ENCODE measurements around the gene CHSY1.

The CHSY1 gene

DNA sequence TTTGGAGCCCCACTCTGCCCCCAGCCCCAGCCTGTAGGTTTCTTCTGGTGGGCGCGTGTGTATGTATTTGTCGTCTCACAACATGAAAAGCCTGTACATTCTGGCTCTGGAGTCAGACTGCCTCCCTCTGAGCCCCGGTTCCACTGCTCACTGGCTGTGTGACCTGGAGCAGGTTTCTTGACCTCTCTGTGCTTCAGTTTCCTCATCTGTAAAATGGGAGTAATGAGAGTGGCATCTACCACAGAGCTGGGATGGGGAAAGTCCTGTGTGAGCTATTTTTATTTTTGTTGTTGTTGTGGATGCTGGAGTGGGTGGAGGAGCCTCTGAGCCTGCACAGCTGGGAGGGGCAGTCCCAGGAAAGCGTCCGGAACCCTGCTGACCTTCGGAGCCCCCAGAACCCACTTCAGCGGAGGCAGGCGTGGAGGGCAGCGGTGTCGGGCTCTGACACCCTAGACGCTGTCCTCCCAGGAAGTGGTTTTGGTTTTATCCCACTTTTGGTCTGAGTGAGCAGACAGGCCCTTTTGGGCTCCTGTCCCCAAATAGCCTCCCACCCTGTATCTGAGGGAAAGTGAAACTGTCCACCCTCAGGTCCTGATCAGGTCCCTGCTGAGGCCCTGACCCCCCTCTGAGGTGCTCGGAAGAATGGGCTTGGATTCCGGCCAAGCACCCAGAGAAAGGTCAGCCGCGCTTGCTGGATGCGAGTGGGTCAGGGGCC, 103.5 kb downstream of the CHSY1 start:
- no peak overlapping the region for H3K27ac Mint-ChIP-seq
- no peaks in the 10 kb centered on the region for H3K9me3 Mint-ChIP-seq

DNA sequence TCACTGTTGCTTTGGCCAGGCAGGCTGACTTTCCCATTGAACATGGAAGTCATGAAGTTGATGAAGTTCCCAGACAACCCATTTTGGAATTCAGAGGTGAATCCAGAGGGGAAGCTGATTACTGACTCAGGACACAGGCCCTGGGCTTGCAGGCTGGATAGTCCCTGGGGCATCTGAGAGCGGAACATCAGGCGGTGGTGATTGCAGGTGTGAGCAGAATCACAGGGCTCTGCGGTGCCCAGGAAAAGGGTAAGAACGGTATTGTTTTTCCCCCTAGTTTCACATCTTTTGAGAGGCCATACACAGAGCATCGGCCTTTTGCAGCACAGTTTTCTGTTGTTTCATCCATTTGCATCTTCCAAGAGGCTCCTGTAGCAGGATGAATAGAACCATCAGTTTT, 104.7 kb downstream of the CHSY1 start:
- DNase-seq = no peak
- H3K9me3 Mint-ChIP-seq = no peaks in the 10 kb centered on the region
- no peaks in the 10 kb centered on the region for H3K36me3 Mint-ChIP-seq (ENCODE audit: low read depth)
- H3K4me1 Mint-ChIP-seq (ENCODE audit: low read depth) = peaks cover 9% of the 10 kb centered on the region
- H3K27ac Mint-ChIP-seq = no peak overlapping the region
- no peaks in the 10 kb centered on the region for H3K27me3 Mint-ChIP-seq
- no peak overlapping the region for H3K4me3 Mint-ChIP-seq

More for the DNA sequence above, 103.5 kb downstream of the CHSY1 start:
- H3K4me1 Mint-ChIP-seq (ENCODE audit: low read depth) = peaks cover 9% of the 10 kb centered on the region
- H3K36me3 Mint-ChIP-seq (ENCODE audit: low read depth) = no peaks in the 10 kb centered on the region
- no peaks in the 10 kb centered on the region for H3K27me3 Mint-ChIP-seq
- DNase-seq = no peak
- no peak overlapping the region for H3K4me3 Mint-ChIP-seq

DNA sequence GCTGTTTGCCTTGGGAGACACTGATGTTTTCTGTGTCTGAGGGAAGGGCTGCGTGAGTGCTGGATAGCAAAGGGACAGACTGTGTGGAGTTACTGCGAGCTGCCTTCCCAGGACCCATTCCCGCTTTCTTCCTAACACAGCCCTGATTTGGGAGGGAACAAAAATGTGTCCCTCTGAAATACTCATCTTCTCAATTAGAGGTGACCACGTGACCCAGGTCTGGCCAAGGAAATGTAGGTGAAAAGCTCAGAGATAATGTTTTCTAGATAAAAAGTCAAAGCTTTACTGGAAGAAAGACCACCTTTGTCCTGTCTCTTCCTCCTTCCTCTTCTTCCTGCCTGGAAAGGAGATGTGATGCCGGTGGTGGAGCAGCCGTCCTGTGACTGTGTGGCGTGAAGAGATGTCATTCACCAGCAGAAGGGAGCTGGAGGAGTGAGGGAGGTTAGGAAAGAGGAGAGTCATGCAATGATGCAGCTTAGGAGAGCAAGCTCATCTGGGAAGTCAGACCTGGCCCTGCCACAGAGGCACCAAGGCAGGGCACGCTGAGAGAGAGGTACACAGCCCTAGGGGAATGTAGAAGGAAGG, 105.6 kb downstream of the CHSY1 start:
- H3K4me3 Mint-ChIP-seq = no peak overlapping the region
- H3K27ac Mint-ChIP-seq = no peak overlapping the region
- H3K36me3 Mint-ChIP-seq (ENCODE audit: low read depth) = no peaks in the 10 kb centered on the region
- DNase-seq = no peak
- H3K27me3 Mint-ChIP-seq = no peaks in the 10 kb centered on the region
- peaks cover 6% of the 10 kb centered on the region for H3K4me1 Mint-ChIP-seq (ENCODE audit: low read depth)
- H3K9me3 Mint-ChIP-seq = no peaks in the 10 kb centered on the region

DNA sequence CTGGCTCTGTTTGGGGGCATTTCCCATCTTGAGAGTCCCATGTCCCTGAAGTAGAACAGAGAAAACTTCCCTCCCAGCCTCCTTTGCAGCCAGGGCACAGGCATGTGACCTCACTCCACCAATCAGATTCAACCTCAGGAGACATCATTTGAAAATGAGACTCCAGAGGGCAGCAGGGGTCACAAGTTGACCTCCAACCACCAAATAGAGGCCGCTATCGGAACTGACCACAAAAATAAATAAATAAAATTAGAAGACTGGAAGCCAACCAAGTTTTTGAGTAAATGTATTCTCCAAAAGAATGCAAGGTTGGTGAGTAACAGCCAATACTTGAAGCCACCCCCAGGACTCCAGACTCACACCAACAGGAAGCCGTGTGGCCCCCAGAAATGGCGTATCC, 106.5 kb downstream of the CHSY1 start:
- H3K4me3 Mint-ChIP-seq = no peak overlapping the region
- no peak for DNase-seq
- no peak overlapping the region for H3K27ac Mint-ChIP-seq
- H3K4me1 Mint-ChIP-seq (ENCODE audit: low read depth) = peaks cover 4% of the 10 kb centered on the region
- no peaks in the 10 kb centered on the region for H3K9me3 Mint-ChIP-seq
- no peaks in the 10 kb centered on the region for H3K27me3 Mint-ChIP-seq
- H3K36me3 Mint-ChIP-seq (ENCODE audit: low read depth) = no peaks in the 10 kb centered on the region

DNA sequence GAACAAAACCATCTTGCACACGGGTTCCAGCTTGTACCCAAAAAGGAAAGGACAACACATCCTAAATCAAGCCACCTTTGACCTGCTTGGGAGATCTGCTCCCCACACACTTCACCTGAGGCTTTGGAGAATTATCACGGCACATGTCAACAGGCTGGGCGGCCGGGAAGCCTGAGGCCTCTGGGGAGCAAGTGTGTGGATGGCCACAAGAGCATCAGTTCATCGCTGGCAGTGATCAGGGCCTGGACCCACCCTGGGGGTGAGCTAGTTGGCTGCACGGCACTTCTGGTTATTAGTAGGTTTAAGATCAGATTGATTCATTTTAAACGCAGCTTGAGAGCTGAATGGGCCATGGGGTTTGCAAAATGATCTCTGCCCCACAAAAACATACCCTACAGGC, 108.5 kb downstream of the CHSY1 start:
- Mint-ChIP-seq H3K4me1 (ENCODE audit: low read depth) (peaks cover 2% of the 10 kb centered on the region), H3K27me3 (no peaks in the 10 kb centered on the region), H3K4me3 (no peak overlapping the region), H3K27ac (no peak overlapping the region), H3K36me3 (ENCODE audit: low read depth) (no peaks in the 10 kb centered on the region), H3K9me3 (no peaks in the 10 kb centered on the region)
- DNase-seq = no peak

DNA sequence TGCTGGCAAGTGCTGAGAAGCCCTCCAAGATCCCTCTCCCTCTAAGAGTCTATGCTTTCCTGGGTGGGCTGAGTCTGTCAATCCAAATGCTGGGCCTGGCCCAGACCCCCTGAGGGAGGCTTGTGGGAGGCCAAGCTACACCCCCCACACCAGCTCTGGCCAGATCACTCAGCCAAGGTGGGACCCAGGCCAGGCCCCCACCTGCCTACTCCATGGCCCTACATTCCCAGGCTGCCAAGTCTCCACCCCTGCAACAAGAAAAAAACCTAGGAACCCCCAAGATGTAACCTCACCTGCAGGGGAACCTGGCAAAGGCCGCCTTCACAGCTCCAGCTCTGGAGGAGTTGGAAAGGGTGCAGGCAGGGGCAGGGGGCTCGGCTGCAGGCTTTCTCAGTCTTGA, 109.1 kb downstream of the CHSY1 start:
- Mint-ChIP-seq H3K27me3 (no peaks in the 10 kb centered on the region), H3K4me3 (no peak overlapping the region), H3K9me3 (no peaks in the 10 kb centered on the region), H3K27ac (no peak overlapping the region), H3K36me3 (ENCODE audit: low read depth) (no peaks in the 10 kb centered on the region), H3K4me1 (ENCODE audit: low read depth) (peaks cover 1% of the 10 kb centered on the region)
- no peak for DNase-seq

DNA sequence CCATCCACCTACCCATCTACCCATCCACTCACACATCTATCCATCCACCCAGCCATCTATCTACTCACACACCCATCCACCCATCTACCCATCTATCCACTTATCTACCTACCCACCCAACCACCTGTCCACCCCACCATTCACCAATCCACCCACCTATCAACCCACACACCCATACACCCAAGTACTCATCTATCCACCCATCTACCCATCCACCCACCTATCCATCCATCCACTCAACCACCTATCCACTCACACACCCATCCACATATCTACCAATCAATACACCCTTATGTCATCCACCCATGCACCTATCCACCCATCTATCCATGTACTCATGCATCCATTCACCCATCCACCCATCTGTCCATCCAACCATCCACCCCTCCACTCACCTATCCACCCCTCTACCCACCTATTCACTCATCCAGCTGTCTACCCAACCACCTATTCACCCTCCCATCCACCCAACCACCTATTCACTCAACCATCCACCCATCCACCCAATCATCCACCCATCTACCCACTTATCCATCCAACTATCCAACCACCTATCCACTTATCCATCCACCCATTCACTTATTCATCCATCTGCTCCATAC, 109.8 kb downstream of the CHSY1 start:
- Mint-ChIP-seq H3K36me3 (ENCODE audit: low read depth) (no peaks in the 10 kb centered on the region), H3K4me3 (no peak overlapping the region), H3K27ac (no peak overlapping the region), H3K27me3 (no peaks in the 10 kb centered on the region), H3K4me1 (ENCODE audit: low read depth) (peaks cover 8% of the 10 kb centered on the region), H3K9me3 (no peaks in the 10 kb centered on the region)
- no peak for DNase-seq

DNA sequence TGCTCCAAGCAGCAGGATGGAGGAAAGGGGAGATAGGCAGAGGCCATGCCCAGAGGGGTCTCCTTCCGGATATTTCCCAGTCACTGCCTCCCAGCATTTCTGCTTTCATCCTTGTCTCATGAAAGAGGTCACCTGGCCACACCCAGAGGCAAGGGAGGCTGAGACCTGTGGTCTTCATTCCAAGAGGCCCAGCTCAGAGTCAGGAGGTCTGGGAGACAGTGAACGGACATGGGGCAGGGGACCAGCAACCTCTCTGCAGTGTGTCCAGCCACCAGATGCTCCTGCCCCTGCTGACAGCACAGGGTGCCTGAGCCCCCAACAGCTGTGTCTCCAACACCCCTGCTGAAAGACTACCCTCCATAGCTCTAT, 111.2 kb downstream of the CHSY1 start:
- peaks cover 19% of the 10 kb centered on the region for H3K4me1 Mint-ChIP-seq (ENCODE audit: low read depth)
- H3K4me3 Mint-ChIP-seq = no peak overlapping the region
- H3K36me3 Mint-ChIP-seq (ENCODE audit: low read depth) = no peaks in the 10 kb centered on the region
- H3K27ac Mint-ChIP-seq = no peak overlapping the region
- no peaks in the 10 kb centered on the region for H3K27me3 Mint-ChIP-seq
- H3K9me3 Mint-ChIP-seq = no peaks in the 10 kb centered on the region
- DNase-seq = no peak

DNA sequence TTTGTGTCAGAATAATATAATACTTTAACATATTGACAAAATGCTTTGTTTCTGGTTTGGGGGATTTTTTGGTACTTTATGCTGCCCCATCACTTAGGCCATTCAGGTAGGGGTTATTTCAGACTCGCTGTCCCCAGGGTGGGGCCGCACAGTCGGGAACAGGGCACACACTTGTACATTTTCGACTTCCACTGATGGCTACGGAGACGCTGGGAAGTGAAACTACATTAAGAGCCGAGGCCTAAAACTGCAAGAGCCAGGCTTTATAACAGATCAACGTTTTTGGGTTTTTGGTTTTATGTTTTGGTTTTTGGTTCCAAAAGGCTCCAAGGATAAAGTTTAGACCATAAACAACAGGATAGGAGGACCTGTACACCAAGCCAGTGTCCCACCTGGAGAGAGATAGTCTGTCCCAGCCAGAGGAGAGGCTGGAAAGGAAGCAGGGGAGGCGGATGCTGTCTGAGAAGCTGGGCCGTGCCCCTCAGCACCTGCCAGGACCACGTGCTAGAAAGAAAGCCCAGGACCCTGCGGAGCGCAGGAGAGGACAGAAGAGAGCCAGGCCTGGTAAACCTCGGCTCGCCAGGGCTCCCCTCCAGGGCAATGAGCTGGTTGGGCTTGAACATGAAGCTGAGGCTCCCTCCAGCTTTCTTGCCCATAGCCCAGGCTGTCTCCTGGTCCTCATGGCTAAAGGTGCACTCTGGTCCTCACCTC, 111.7 kb downstream of the CHSY1 start:
- H3K4me3 Mint-ChIP-seq = no peak overlapping the region
- no peaks in the 10 kb centered on the region for H3K36me3 Mint-ChIP-seq (ENCODE audit: low read depth)

DNA sequence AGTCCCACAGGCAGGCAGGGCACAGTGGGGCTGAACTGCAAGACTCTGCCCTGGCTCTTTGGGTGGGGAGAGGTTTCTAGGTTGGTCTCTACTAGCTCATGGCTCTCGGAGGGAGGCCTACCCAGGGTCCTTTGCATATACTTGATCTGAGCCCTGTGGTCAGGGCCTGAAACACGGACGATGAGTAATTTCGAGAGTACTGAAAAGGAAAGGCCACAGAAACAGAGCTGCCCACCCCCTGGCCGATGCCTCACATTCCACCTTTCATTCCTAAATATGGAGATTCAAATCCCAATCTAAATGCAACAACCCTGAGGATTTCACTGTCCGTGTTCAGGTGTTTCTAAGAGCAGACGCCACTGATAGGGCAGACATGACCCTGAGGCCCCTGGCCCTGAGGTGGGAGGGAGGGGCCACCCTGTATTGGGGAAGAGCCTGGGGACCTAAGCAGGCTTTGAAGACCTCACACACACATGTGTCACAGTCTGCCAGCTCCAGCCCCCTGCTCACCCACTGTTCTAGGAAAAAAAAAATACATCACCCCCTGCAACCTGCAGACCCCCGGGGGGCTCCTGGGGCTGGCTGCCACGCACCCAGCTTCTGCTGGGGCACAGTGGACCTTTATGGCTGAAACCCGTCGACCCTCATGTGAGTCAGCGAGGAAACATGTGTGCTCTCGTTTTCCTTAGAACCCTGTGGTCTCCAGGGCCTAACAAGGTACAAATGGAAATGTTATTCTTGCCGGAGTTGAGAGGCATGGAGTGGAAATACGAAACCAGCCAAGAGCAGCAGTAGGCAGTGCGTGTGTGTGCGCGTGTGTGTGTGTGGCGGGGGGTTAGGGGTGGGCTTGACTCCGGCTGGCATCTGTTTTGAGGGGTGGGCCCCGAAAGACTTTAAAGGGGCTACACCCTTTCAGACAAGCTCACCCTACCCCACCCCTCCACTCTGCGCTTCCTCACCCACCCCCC, 112.7 kb downstream of the CHSY1 start:
- no peak for DNase-seq

More for the DNA sequence above, 111.7 kb downstream of the CHSY1 start:
- Mint-ChIP-seq H3K27me3 (no peaks in the 10 kb centered on the region), H3K27ac (no peak overlapping the region), H3K4me1 (ENCODE audit: low read depth) (peaks cover 23% of the 10 kb centered on the region), H3K9me3 (no peaks in the 10 kb centered on the region)
- no peak for DNase-seq

DNA sequence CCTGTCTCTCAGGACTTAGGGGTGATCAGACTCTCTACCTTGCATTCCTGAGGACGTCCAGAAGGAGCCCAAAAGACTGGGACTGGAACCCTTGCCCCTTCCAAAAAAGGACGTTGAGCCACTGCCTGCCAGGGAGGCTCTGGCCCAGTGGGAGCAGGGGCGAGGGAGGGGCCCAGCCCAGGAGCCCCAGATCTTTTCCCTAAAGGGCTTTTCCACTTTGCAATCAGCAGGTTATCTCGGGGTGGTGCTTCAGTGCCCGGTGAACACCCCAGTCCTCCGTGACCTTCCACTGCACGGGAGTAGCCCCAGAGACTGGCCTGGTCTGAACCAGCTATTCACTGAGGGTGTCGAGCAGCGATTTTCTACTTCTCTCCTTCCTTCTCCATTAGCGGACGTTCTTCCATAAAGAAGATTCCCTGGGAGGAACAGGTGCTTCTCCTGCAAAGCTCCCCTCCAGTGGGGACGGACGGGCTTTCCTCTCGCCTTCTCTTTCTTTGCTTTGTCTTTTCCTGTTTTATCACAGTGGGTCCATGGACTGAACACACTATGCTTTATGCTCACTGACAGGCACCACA, 113.7 kb downstream of the CHSY1 start:
- Mint-ChIP-seq H3K27ac (no peak overlapping the region), H3K4me3 (no peak overlapping the region), H3K9me3 (peaks cover 4% of the 10 kb centered on the region)

More for the DNA sequence above, 112.7 kb downstream of the CHSY1 start:
- H3K4me1 Mint-ChIP-seq (ENCODE audit: low read depth) = peaks cover 23% of the 10 kb centered on the region
- peaks cover 4% of the 10 kb centered on the region for H3K9me3 Mint-ChIP-seq
- H3K27me3 Mint-ChIP-seq = no peaks in the 10 kb centered on the region
- no peak overlapping the region for H3K4me3 Mint-ChIP-seq
- no peaks in the 10 kb centered on the region for H3K36me3 Mint-ChIP-seq (ENCODE audit: low read depth)
- H3K27ac Mint-ChIP-seq = no peak overlapping the region

DNA sequence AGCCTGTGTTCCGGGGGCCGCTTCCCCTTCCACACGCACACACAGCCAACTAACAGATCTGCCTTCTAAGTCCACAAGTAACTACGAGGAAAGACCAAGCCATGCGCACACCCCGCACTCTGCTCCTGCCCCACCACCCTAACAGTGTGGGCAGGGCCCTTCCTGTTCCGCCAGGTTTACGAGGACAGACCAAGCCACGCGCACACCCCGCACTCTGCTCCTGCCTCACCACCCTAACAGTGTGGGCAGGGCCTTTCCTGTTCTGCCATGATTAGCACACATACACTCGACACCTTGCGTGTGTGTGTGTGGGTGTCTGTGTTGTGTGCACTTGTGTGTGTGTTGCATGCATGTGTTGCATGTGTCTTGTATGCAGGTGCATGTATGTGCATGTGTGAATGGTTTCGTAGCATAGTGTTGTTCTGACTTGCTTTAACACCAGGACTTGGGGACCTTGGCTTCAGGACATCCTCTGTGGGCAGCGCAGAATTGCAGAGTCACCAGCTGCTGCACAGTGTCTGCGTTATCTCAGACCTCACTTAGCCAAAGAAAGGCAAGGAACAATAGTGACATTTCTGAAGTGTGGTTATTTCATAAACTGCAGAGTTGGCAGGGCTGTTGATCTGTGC, 114.4 kb downstream of the CHSY1 start:
- H3K27ac Mint-ChIP-seq = no peak overlapping the region
- H3K4me1 Mint-ChIP-seq (ENCODE audit: low read depth) = peaks cover 23% of the 10 kb centered on the region
- no peak overlapping the region for H3K4me3 Mint-ChIP-seq
- no peak for DNase-seq
- H3K36me3 Mint-ChIP-seq (ENCODE audit: low read depth) = no peaks in the 10 kb centered on the region
- H3K27me3 Mint-ChIP-seq = no peaks in the 10 kb centered on the region
- peaks cover 4% of the 10 kb centered on the region for H3K9me3 Mint-ChIP-seq

More for the DNA sequence above, 113.7 kb downstream of the CHSY1 start:
- no peaks in the 10 kb centered on the region for H3K27me3 Mint-ChIP-seq
- no peaks in the 10 kb centered on the region for H3K36me3 Mint-ChIP-seq (ENCODE audit: low read depth)
- H3K4me1 Mint-ChIP-seq (ENCODE audit: low read depth) = peaks cover 23% of the 10 kb centered on the region
- no peak for DNase-seq

DNA sequence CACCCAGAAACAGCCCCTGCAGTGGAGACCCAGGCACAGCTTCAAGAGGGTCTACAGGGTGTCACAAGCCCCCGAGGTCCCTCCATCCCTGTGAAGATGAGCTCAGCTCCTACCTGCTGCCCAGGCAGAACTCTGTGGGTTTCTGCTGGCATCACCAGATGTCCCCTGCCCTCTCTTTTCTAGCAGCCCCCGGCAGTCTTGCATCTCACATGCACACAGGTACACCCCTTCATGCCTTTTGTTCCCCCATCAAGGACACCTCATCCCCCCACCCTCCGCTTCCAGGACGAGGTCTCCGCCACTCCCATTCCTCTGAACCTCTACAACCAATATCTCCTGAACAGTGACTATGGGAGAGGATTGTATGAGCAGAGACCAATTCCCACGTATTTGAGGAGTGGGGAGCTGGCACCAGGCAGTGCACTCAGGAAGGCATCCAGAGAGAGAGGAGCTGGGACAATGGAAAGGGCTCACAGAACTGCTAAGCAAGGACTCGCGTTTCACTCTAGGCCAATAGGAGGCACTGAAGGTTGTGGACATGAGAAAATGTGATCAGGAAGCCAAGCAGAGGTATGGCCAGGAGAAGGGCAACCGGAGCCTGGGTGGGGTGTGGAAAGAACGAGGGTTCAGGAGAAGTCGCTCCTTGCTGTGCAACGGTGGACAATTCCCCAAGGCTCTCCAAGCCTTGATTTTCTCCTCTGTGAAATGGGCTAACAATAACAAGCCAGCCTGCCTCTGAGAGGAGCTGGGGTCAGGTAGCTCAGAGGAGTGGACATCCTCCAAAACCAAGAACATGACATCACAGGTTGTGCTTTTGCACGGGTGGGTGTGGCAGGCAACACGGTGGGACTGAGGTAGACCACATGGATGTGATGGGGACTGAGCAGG, 115.2 kb downstream of the CHSY1 start:
- Mint-ChIP-seq H3K27ac (no peak overlapping the region), H3K9me3 (peaks cover 4% of the 10 kb centered on the region), H3K4me3 (no peak overlapping the region), H3K36me3 (ENCODE audit: low read depth) (no peaks in the 10 kb centered on the region), H3K4me1 (ENCODE audit: low read depth) (peaks cover 23% of the 10 kb centered on the region), H3K27me3 (no peaks in the 10 kb centered on the region)
- no peak for DNase-seq

Measured in activated T-cell treated with anti-CD3 and anti-CD28 coated beads, Interleukin-2, amount 50 U/mL, for 24 hours (primary cell).